Smooth muscle cell of trachea (primary cell): ENCODE results near the gene KIF21A. TPM values are rescaled to one million over a fixed set of nuclear protein-coding genes. Genes with fewer than 3 reads are reported as not detected.

Source experiments
- total RNA-seq: library from RNA; depleted of rRNA; stranded (reverse); fragments of >200 nt; gene quantifications from 2 replicates; pipeline ENCODE4 v1.2.1, GENCODE V29; 2014

Gene KIF21A, protein sequence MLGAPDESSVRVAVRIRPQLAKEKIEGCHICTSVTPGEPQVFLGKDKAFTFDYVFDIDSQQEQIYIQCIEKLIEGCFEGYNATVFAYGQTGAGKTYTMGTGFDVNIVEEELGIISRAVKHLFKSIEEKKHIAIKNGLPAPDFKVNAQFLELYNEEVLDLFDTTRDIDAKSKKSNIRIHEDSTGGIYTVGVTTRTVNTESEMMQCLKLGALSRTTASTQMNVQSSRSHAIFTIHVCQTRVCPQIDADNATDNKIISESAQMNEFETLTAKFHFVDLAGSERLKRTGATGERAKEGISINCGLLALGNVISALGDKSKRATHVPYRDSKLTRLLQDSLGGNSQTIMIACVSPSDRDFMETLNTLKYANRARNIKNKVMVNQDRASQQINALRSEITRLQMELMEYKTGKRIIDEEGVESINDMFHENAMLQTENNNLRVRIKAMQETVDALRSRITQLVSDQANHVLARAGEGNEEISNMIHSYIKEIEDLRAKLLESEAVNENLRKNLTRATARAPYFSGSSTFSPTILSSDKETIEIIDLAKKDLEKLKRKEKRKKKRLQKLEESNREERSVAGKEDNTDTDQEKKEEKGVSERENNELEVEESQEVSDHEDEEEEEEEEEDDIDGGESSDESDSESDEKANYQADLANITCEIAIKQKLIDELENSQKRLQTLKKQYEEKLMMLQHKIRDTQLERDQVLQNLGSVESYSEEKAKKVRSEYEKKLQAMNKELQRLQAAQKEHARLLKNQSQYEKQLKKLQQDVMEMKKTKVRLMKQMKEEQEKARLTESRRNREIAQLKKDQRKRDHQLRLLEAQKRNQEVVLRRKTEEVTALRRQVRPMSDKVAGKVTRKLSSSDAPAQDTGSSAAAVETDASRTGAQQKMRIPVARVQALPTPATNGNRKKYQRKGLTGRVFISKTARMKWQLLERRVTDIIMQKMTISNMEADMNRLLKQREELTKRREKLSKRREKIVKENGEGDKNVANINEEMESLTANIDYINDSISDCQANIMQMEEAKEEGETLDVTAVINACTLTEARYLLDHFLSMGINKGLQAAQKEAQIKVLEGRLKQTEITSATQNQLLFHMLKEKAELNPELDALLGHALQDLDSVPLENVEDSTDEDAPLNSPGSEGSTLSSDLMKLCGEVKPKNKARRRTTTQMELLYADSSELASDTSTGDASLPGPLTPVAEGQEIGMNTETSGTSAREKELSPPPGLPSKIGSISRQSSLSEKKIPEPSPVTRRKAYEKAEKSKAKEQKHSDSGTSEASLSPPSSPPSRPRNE (N-terminal part only)
- 3.0 and 5.8 TPM in 2 replicates for total RNA-seq

DNA sequence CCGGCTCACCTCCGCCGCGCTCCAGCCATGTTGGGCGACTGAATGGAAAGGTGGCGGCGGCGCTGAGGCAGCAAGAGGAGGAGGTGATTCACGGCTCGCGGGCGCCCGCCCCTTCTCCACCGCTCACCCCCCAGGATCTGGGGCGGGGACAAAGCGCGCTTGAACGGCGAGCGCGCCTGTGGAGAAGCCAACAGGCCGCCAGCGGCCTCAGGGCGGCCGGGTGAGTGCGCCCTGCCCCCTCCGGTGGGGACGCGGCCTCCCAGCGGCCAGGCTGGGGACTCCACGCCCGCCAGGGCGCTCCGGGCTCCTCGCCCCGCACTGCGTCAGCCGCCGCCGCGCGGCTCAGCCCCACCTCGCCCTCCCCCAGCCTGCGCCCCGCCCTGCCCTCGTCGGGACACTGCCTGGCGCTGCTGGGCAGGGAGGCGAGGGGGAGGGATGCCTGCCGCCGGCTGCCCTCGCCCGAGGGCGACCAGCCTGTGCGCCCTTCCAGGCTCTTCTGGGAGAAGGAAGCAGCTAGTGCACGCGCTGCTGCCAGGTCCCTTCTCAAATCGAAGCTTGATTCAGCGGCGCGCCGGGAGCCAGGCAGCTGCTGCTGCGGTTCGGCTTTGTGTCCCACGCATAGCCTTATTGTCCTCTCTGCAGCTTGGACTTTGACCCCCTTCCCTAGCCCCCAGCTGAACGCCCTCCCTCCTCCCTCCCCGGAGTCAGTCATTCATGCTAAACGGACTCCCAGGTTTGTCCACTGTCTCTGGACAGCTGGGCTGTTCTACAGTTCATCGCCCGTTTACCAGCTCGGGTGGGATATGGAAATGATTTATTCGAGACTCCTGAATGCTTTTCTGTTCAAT, at the start of gene KIF21A:
KIF21A (minus strand) TSS at position 40 of the 848 bp plus-strand sequence. CDS start 150 bp downstream, outside the sequence.

Other genes starting within 250 kb of the KIF21A start
- gene ABCD2, start 176.7 kb upstream of the KIF21A start, total RNA-seq = 0.17 TPM in 1 of 2 replicates, not detected in the other